Lower leg skin (tissue), 3 donors: ENCODE results near the gene TRIM29.

Experiments used
- CTCF ChIP-seq, 3 donors: fragments of 450-650 bp; IDR thresholded peaks; one replicate each; pipeline ENCODE4 v1.5.1; 2016; ENCODE audit warnings: antibody characterized with exemption in 3 of 3, mild to moderate bottlenecking in 3 of 3, moderate library complexity in 2 of 3
- POLR2A ChIP-seq, 2 donors: fragments of 450-650 bp; IDR thresholded peaks; one replicate each; pipeline ENCODE4 v1.6.1; 2016 to 2017; ENCODE audit warnings: antibody characterized with exemption in 2 of 2, mild to moderate bottlenecking in 1 of 2, moderate library complexity in 1 of 2

GRCh38 chr11:120098503-120099020 lies 39.4 kb downstream of the TRIM29 start:
- no peak for TF ChIP-seq CTCF (IDR thresholded peaks at IDR 0.05)
- no peak for TF ChIP-seq POLR2A (IDR thresholded peaks at IDR 0.05)
